GM12878 (cell line): ENCODE measurements around the gene COMMD3.
A peak's percentile ranks its signal among the peaks of the same experiment; 100 is the strongest.

Source experiments
- CEBPB ChIP-seq, 2 experiments: fragments of 150-350 bp in 1 of 2; IDR thresholded peaks; 2 replicates each; pipeline ENCODE4 v1.6.1; 2012 to 2014; ENCODE audit warnings: low read depth in 2 of 2, low read length in 2 of 2, borderline replicate concordance in 1 of 2, inconsistent platforms in 1 of 2
- GABPA ChIP-seq: IDR thresholded peaks from 2 replicates; pipeline ENCODE4 v1.6.1; 2014; ENCODE audit warnings: antibody characterized with exemption, low read depth, mild to moderate bottlenecking, inconsistent platforms
- KAT2A ChIP-seq: conservative IDR thresholded peaks from 2 replicates; pipeline ENCODE4 v1.6.1; 2011; ENCODE audit warnings: low read depth, low read length; ENCODE audit not compliant: control insufficient read depth
- POLR2A ChIP-seq: IDR thresholded peaks from 2 replicates; pipeline ENCODE4 v1.6.1; 2011; ENCODE audit warnings: low read depth, mild to moderate bottlenecking, low read length
- RFX5 ChIP-seq: IDR thresholded peaks from 2 replicates; pipeline ENCODE4 v1.6.1; 2011; ENCODE audit warnings: low read depth, low read length, improper control_type of control experiment
- SPI1 ChIP-seq: IDR thresholded peaks from 2 replicates; pipeline ENCODE4 v1.6.1; 2011; ENCODE audit warnings: low read depth, mild to moderate bottlenecking, low read length, moderate library complexity, borderline replicate concordance; ENCODE audit not compliant: insufficient read depth
- STAT3 ChIP-seq: IDR thresholded peaks from 2 replicates; pipeline ENCODE4 v1.6.1; 2011; ENCODE audit warnings: low read depth, low read length, improper control_type of control experiment
- YY1 ChIP-seq: IDR thresholded peaks from 2 replicates; pipeline ENCODE4 v1.6.1; 2011; ENCODE audit warnings: low read depth, mild to moderate bottlenecking, low read length
- TF ChIP-seq, protein P1 (sequence below), 3 experiments: IDR thresholded peaks in 2 of 3; conservative IDR thresholded peaks in 1 of 3; 2 replicates each; pipeline ENCODE4 v1.5.1; 2011; ENCODE audit warnings: low read depth in 3 of 3, low read length in 3 of 3, mild to moderate bottlenecking in 3 of 3, control low read depth in 2 of 3, moderate library complexity in 2 of 3, inconsistent platforms in 1 of 3, mixed read lengths in 1 of 3; ENCODE audit not compliant: control insufficient read depth in 2 of 3, insufficient read depth in 1 of 3; ENCODE audit errors: extremely low read depth in 1 of 3

GRCh38 chr10:22343731-22344130, 27.5 kb downstream of the COMMD3 start:
- TF ChIP-seq, protein P1, sequence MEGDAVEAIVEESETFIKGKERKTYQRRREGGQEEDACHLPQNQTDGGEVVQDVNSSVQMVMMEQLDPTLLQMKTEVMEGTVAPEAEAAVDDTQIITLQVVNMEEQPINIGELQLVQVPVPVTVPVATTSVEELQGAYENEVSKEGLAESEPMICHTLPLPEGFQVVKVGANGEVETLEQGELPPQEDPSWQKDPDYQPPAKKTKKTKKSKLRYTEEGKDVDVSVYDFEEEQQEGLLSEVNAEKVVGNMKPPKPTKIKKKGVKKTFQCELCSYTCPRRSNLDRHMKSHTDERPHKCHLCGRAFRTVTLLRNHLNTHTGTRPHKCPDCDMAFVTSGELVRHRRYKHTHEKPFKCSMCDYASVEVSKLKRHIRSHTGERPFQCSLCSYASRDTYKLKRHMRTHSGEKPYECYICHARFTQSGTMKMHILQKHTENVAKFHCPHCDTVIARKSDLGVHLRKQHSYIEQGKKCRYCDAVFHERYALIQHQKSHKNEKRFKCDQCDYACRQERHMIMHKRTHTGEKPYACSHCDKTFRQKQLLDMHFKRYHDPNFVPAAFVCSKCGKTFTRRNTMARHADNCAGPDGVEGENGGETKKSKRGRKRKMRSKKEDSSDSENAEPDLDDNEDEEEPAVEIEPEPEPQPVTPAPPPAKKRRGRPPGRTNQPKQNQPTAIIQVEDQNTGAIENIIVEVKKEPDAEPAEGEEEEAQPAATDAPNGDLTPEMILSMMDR (IDR thresholded peaks at IDR 0.05 in 2 of 3, conservative IDR thresholded peaks at IDR 0.05 in 1 of 3; ENCODE audit: control insufficient read depth in 2 of 3, extremely low read depth in 1 of 3, insufficient read depth in 1 of 3, low read depth in 3 of 3, low read length in 3 of 3), result no peak
- TF ChIP-seq KAT2A (no peak), CEBPB (IDR thresholded peaks at IDR 0.05; ENCODE audit: borderline replicate concordance in 1 of 2, low read depth in 2 of 2, low read length in 2 of 2) (no peak), STAT3 (no peak), RFX5 (no peak), GABPA (no peak), SPI1 (peak; percentile 48; the same call in 1 of the 2 replicates), POLR2A (no peak), YY1 (no peak)
